SK-N-SH (cell line): Measurements from ENCODE around the gene PACSIN1. TPM values are rescaled to one million over a fixed set of nuclear protein-coding genes. Genes with fewer than 3 reads are reported as not detected.

Experiments used
- CTCF ChIA-PET: fragments of 300-600, 350-600 bp; formaldehyde crosslinking; extraction: SDS; loops from one replicate; lab custom pipeline; 2021; lab: Yijun Ruan, JAX
- POLR2A ChIA-PET: fragments of 350-600 bp; sonication (Branson Sonifier 250); formaldehyde crosslinking; extraction: SDS; loops from one replicate; lab custom pipeline; 2020; ENCODE audit warnings: antibody characterized with exemption, inconsistent platforms; lab: Yijun Ruan, JAX
- DNase-seq: peaks from one replicate; pipeline ENCODE4 v3.0.0; 2012
- H2AFZ ChIP-seq: fragments of 200-600 bp; sonication (generic); 2 replicates; pipeline ENCODE4 v1.8.1; 2016; ENCODE audit warnings: antibody characterized with exemption, mild to moderate bottlenecking, low read depth
- H3F3A ChIP-seq: fragments of 200-600 bp; sonication (generic); replicated peaks from 2 replicates; pipeline ENCODE3; 2016; ENCODE audit warnings: antibody characterized with exemption, mild to moderate bottlenecking; ENCODE audit not compliant: insufficient read depth
- H3K27ac ChIP-seq, 2 experiments: fragments of 200-500 bp in 1 of 2; fragments of 200-600 bp in 1 of 2; sonication (Bioruptor generic) in 1 of 2; sonication (generic), shearing (Covaris generic) in 1 of 2; 2 replicates each; pipeline versions ENCODE4 v1.5.1 to v1.6.1; 2014 to 2016; ENCODE audit warnings: low read depth in 2 of 2, inconsistent platforms in 1 of 2, low read length in 1 of 2, mild to moderate bottlenecking in 1 of 2, mixed read lengths in 1 of 2
- H3K27me3 ChIP-seq: fragments of 200-600 bp; sonication (generic), shearing (Covaris generic); 2 replicates; pipeline ENCODE4 v1.6.1; 2016; ENCODE audit warnings: mixed run types; ENCODE audit not compliant: insufficient read depth
- H3K36me3 ChIP-seq, 2 experiments: fragments of 200-500 bp in 1 of 2; fragments of 200-600 bp in 1 of 2; sonication (Bioruptor generic) in 1 of 2; sonication (generic) in 1 of 2; replicated peaks in 1 of 2; 2 replicates each; pipeline versions ENCODE3 to v1.5.1; 2014 to 2016; ENCODE audit warnings: low read length in 1 of 2, mild to moderate bottlenecking in 1 of 2; ENCODE audit not compliant: insufficient read depth in 2 of 2, control insufficient read depth in 1 of 2
- H3K4me1 ChIP-seq, 2 experiments: fragments of 200-500 bp in 1 of 2; fragments of 200-600 bp in 1 of 2; sonication (Bioruptor generic) in 1 of 2; sonication (generic), shearing (Covaris generic) in 1 of 2; 2 replicates each; pipeline versions ENCODE4 v1.5.1 to v1.6.1; 2014 to 2016; ENCODE audit warnings: low read depth in 1 of 2, low read length in 1 of 2, mixed run types in 1 of 2; ENCODE audit not compliant: insufficient read depth in 2 of 2, control insufficient read depth in 1 of 2
- H3K4me2 ChIP-seq: fragments of 200-600 bp; sonication (generic), shearing (Covaris generic); 2 replicates; pipeline ENCODE4 v1.6.1; 2017; ENCODE audit warnings: mixed run types
- H3K4me3 ChIP-seq, 2 experiments: fragments of 200-500 bp in 1 of 2; fragments of 200-600 bp in 1 of 2; sonication (Bioruptor generic) in 1 of 2; sonication (generic), shearing (Covaris generic) in 1 of 2; 2 replicates each; pipeline versions ENCODE4 v1.5.1 to v1.8.1; 2014 to 2016; ENCODE audit warnings: low read depth in 2 of 2, inconsistent platforms in 1 of 2, low read length in 1 of 2, mild to moderate bottlenecking in 1 of 2, mixed read lengths in 1 of 2, moderate library complexity in 1 of 2
- H3K79me2 ChIP-seq: fragments of 200-600 bp; sonication (generic); 2 replicates; pipeline ENCODE4 v1.8.1; 2017; ENCODE audit warnings: mild to moderate bottlenecking; ENCODE audit not compliant: insufficient read depth
- H3K9ac ChIP-seq: fragments of 200-600 bp; sonication (generic); 2 replicates; pipeline ENCODE4 v1.6.1; 2017; ENCODE audit warnings: mixed run types
- H3K9me2 ChIP-seq: fragments of 200-600 bp; sonication (generic); 2 replicates; pipeline ENCODE4 v1.6.1; 2017; ENCODE audit warnings: mixed run types
- H3K9me3 ChIP-seq: fragments of 200-600 bp; sonication (generic); 2 replicates; pipeline ENCODE4 v1.6.1; 2017; ENCODE audit warnings: mixed run types, mild to moderate bottlenecking, moderate library complexity
- H4K20me1 ChIP-seq: fragments of 200-600 bp; sonication (generic); 2 replicates; pipeline ENCODE4 v1.6.1; 2017; ENCODE audit warnings: mild to moderate bottlenecking, mixed run types; ENCODE audit not compliant: insufficient read depth
- CHD2 ChIP-seq: fragments of 150-350 bp; IDR thresholded peaks from 2 replicates; pipeline ENCODE4 v1.6.1; 2018; ENCODE audit warnings: low read length; ENCODE audit not compliant: partially characterized antibody
- ELF1 ChIP-seq: IDR thresholded peaks from 2 replicates; pipeline ENCODE4 v1.4.0; 2012
- EZH2phosphoT487 ChIP-seq: fragments of 200-600 bp; sonication (generic); IDR thresholded peaks from 2 replicates; pipeline ENCODE4 v1.6.1; 2017; ENCODE audit warnings: low read depth, mixed run types, mild to moderate bottlenecking, antibody characterized with exemption, moderate library complexity, borderline replicate concordance
- FOSL2 ChIP-seq: IDR thresholded peaks from 2 replicates; pipeline ENCODE4 v1.4.0; 2012; ENCODE audit warnings: low read depth, mild to moderate bottlenecking, moderate library complexity, borderline replicate concordance
- FOXJ3 ChIP-seq: sonication (generic); formaldehyde crosslinking; IDR thresholded peaks from 2 replicates; pipeline ENCODE4 v1.5.1; 2020; ENCODE audit warnings: mild to moderate bottlenecking, missing genetic modification reagents
- FOXM1 ChIP-seq: IDR thresholded peaks from 2 replicates; pipeline ENCODE4 v1.4.0; 2012; ENCODE audit warnings: low read depth, mild to moderate bottlenecking
- GABPA ChIP-seq: IDR thresholded peaks from 2 replicates; pipeline ENCODE4 v1.4.0; 2012; ENCODE audit warnings: low read depth, mild to moderate bottlenecking
- GATA2 ChIP-seq: sonication (generic); formaldehyde crosslinking; IDR thresholded peaks from 2 replicates; pipeline ENCODE4 v1.5.0; 2020; ENCODE audit warnings: mild to moderate bottlenecking, missing genetic modification reagents
- MAX ChIP-seq: IDR thresholded peaks from 2 replicates; pipeline ENCODE4 v1.4.0; 2012; ENCODE audit warnings: low read depth
- MEF2A ChIP-seq: IDR thresholded peaks from 2 replicates; pipeline ENCODE4 v1.4.0; 2012; ENCODE audit warnings: low read depth, borderline replicate concordance
- NRF1 ChIP-seq: IDR thresholded peaks from 2 replicates; pipeline ENCODE4 v1.6.1; 2012; ENCODE audit warnings: low read depth, mild to moderate bottlenecking, low read length
- PBX3 ChIP-seq: IDR thresholded peaks from 2 replicates; pipeline ENCODE4; 2012
- RCOR1 ChIP-seq: fragments of 150-350 bp; IDR thresholded peaks from 2 replicates; pipeline ENCODE4 v1.6.1; 2017; ENCODE audit warnings: antibody characterized with exemption, low read length
- RFX5 ChIP-seq: IDR thresholded peaks from 2 replicates; pipeline ENCODE4 v1.6.1; 2012; ENCODE audit warnings: mild to moderate bottlenecking, improper control_type of control experiment, low read length
- RXRA ChIP-seq: IDR thresholded peaks from 2 replicates; pipeline ENCODE4 v1.4.0; 2012; ENCODE audit warnings: low read depth, mild to moderate bottlenecking, borderline replicate concordance
- TAF1 ChIP-seq: IDR thresholded peaks from 2 replicates; pipeline ENCODE4 v1.6.1; 2012; ENCODE audit warnings: low read depth, mild to moderate bottlenecking, low read length, moderate library complexity, borderline replicate concordance
- TCF12 ChIP-seq: IDR thresholded peaks from 2 replicates; pipeline ENCODE4 v1.4.0; 2012
- USF2 ChIP-seq: fragments of 150-350 bp; IDR thresholded peaks from 2 replicates; pipeline ENCODE4 v1.6.1; 2017; ENCODE audit warnings: antibody characterized with exemption, low read length, low read depth, borderline replicate concordance
- WGBS: methylation state at CpG from one replicate; pipeline ENCODE4 v1.1.6; 2017; ENCODE audit warnings: low lambda C conversion rate; 5-methylcytosine and 5-hydroxymethylcytosine counted together
- polyA plus RNA-seq, 3 experiments: library from polyadenylated mRNA; depleted of rRNA; stranded (reverse); fragments of >200 nt; gene quantifications; 2 replicates each; pipeline ENCODE4 v1.2.3, GENCODE V29; 2012
- TF ChIP-seq, protein P1 (sequence below): IDR thresholded peaks from 2 replicates; pipeline ENCODE4 v1.4.0; 2012; ENCODE audit warnings: low read depth, borderline replicate concordance

PACSIN1 gene
- polyA plus RNA-seq, 1 of the 3 experiments (the other 2 are of a cell fraction): 0.05 TPM

- Histone ChIP-seq H4K20me1 (no peaks in the 10 kb centered on the region), H3F3A (no peaks in the 10 kb centered on the region), H3K4me3 (no peak overlapping the region), H3K4me2 (no peak overlapping the region), H3K9me2 (no peaks in the 10 kb centered on the region), H3K27me3 (no peaks in the 10 kb centered on the region; the same call in 1 of the 2 replicates), H3K9me3 (no peaks in the 10 kb centered on the region), H3K79me2 (no peaks in the 10 kb centered on the region), H2AFZ (no peak overlapping the region), H3K4me1 (peaks cover 0 to 3% of the 10 kb centered on the region in 2 experiments; a peak in 1 of 4 replicates), H3K36me3 (no peaks in the 10 kb centered on the region), H3K9ac (no peak overlapping the region), H3K27ac (no peak overlapping the region)
- ChIA-PET CTCF (no interaction called here), POLR2A (no interaction called here)
- TF ChIP-seq USF2 (no peak), ELF1 (no peak), MAX (no peak), MEF2A (no peak), CHD2 (no peak), NRF1 (no peak), GABPA (no peak), RCOR1 (no peak)
- WGBS: 91% methylated on average over 4 of the region's 4 CpGs
- no peak for DNase-seq
Measured at GRCh38 chr6:34509782-34510181, 43.9 kb downstream of the PACSIN1 start.

- H3K27me3 ChIP-seq: no peaks in the 10 kb centered on the region; the same call in 1 of the 2 replicates
- no peak overlapping the region for H3K9ac ChIP-seq
- 75% methylated on average over 4 of the region's 4 CpGs for WGBS
- H3F3A ChIP-seq: no peaks in the 10 kb centered on the region
- H2AFZ ChIP-seq: no peak overlapping the region
- no peaks in the 10 kb centered on the region for H3K79me2 ChIP-seq
- no peaks in the 10 kb centered on the region for H3K36me3 ChIP-seq
- TF ChIP-seq NRF1 (no peak), RFX5 (no peak), GABPA (no peak), FOSL2 (no peak), FOXM1 (no peak), RXRA (no peak), TCF12 (no peak), EZH2phosphoT487 (no peak), RCOR1 (no peak), GATA2 (CRISPR knock-in tag) (no peak), FOXJ3 (CRISPR knock-in tag) (no peak), PBX3 (no peak), TAF1 (no peak), MEF2A (no peak)
- TF ChIP-seq, protein P1, sequence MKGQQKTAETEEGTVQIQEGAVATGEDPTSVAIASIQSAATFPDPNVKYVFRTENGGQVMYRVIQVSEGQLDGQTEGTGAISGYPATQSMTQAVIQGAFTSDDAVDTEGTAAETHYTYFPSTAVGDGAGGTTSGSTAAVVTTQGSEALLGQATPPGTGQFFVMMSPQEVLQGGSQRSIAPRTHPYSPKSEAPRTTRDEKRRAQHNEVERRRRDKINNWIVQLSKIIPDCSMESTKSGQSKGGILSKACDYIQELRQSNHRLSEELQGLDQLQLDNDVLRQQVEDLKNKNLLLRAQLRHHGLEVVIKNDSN: no peak
- no peaks in the 10 kb centered on the region for H3K9me2 ChIP-seq
- no peak overlapping the region for H3K4me3 ChIP-seq
- H4K20me1 ChIP-seq: no peaks in the 10 kb centered on the region
- H3K4me2 ChIP-seq: no peak overlapping the region
- no peak overlapping the region for H3K27ac ChIP-seq
- CTCF ChIA-PET: no interaction called here
- DNase-seq: no peak
- POLR2A ChIA-PET: no interaction called here
- no peaks in the 10 kb centered on the region for H3K9me3 ChIP-seq
- H3K4me1 ChIP-seq: peaks cover 0 to 9% of the 10 kb centered on the region in 2 experiments; a peak in 1 of 4 replicates
Measured at GRCh38 chr6:34510299-34510698, 44.4 kb downstream of the PACSIN1 start.
